Cardiac ventricle fibroblast (primary cell): Measurements from ENCODE around the gene PCSK4. TPM values are rescaled to one million over a fixed set of nuclear protein-coding genes. Genes with fewer than 3 reads are reported as not detected.

Experiments
- total RNA-seq: library from RNA; depleted of rRNA; stranded (reverse); fragments of >200 nt; gene quantifications from 2 replicates; pipeline ENCODE4 v1.2.3, GENCODE V29; 2015

PCSK4 gene
- 0.19 and 0.49 TPM in 2 replicates for total RNA-seq

GRCh38 chr19:1490311-1491113 is at the start of gene PCSK4:
TSS of gene PCSK4 (minus strand) at chr19:1490350. CDS start at chr19:1490346, 4 bp downstream.

GRCh38 chr19:1523412-1524286 is 33.5 kb upstream of the PCSK4 start, which contains the start of gene PLK5:
TSS of gene PLK5 (plus strand) at chr19:1524077. CDS start at chr19:1526997, 2,920 bp downstream.

GRCh38 chr19:1512671-1513498 is 22.7 kb upstream of the PCSK4 start, which contains the start of gene ADAMTSL5:
TSS of gene ADAMTSL5 (minus strand) at chr19:1513019. CDS start at chr19:1510943, 2,076 bp downstream.

GRCh38 chr19:1491114-1491848 is 1.1 kb upstream of the PCSK4 start, which contains the start of gene REEP6:
TSS of gene REEP6 (plus strand) at chr19:1491181. CDS start at chr19:1491270, 89 bp downstream.

GRCh38 chr19:1478934-1479707 is 11.0 kb downstream of the PCSK4 start, which contains the start of gene C19orf25:
TSS of gene C19orf25 (minus strand) at chr19:1479215. CDS start at chr19:1478903, 312 bp downstream.

GRCh38 chr19:1449467-1450442 is 40.4 kb downstream of the PCSK4 start, which contains the start of gene APC2:
TSS of gene APC2 (plus strand) at chr19:1450121. CDS start at chr19:1453002, 2,881 bp downstream.

GRCh38 chr19:1438035-1438932 is 51.9 kb downstream of the PCSK4 start, which contains the start of gene RPS15:
TSS of gene RPS15 (plus strand) at chr19:1438396. CDS start at chr19:1438426, 30 bp downstream.

Other genes with a start within 250 kb of the PCSK4 start
- gene ATP5F1D, start 248.6 kb downstream of the PCSK4 start, total RNA-seq: 89.8 and 122 TPM in 2 replicates
- 46.7 and 59.6 TPM in 2 replicates for gene MIDN, start 241.8 kb downstream of the PCSK4 start, total RNA-seq
- 265 and 335 TPM in 2 replicates for gene CIRBP, start 221.0 kb downstream of the PCSK4 start, total RNA-seq
- gene FAM174C, start 214.8 kb downstream of the PCSK4 start, total RNA-seq: 52.9 and 54.6 TPM in 2 replicates
- not detected in 2 replicates for gene EFNA2, start 204.5 kb downstream of the PCSK4 start, total RNA-seq
- 89.5 and 111 TPM in 2 replicates for gene NDUFS7, start 106.4 kb downstream of the PCSK4 start, total RNA-seq
- gene GAMT, start 88.8 kb downstream of the PCSK4 start, total RNA-seq: 43.7 and 45.7 TPM in 2 replicates
- 19.4 and 21.3 TPM in 2 replicates for gene DAZAP1, start 82.8 kb downstream of the PCSK4 start, total RNA-seq
- 2,634 and 2,972 TPM in 2 replicates for gene RPS15, start 52.0 kb downstream of the PCSK4 start, total RNA-seq
- 0.12 and 0.20 TPM in 2 replicates for gene APC2, start 40.2 kb downstream of the PCSK4 start, total RNA-seq
- 17.7 and 25.0 TPM in 2 replicates for gene C19orf25, start 11.1 kb downstream of the PCSK4 start, total RNA-seq
- gene REEP6, start 831 bp upstream of the PCSK4 start, total RNA-seq: 5.0 and 6.0 TPM in 2 replicates
- gene ADAMTSL5, start 22.7 kb upstream of the PCSK4 start, total RNA-seq: 4.7 and 8.8 TPM in 2 replicates
- not detected in 2 replicates for gene PLK5, start 33.7 kb upstream of the PCSK4 start, total RNA-seq
- gene MEX3D, start 78.0 kb upstream of the PCSK4 start, total RNA-seq: 28.2 and 35.9 TPM in 2 replicates
- 68.5 and 83.9 TPM in 2 replicates for gene MBD3, start 102.5 kb upstream of the PCSK4 start, total RNA-seq
- gene UQCR11, start 115.1 kb upstream of the PCSK4 start, total RNA-seq: 41.1 and 46.9 TPM in 2 replicates
- gene TCF3, start 162.3 kb upstream of the PCSK4 start, total RNA-seq: 64.4 and 66.6 TPM in 2 replicates